Cortex of kidney (tissue), 1 donor: ENCODE data around the gene GNL3.

Source experiments
- DNase-seq: peaks from one replicate; lab custom pipeline; 2025; lab: John Stamatoyannopoulos, UW

The GNL3 gene

GRCh38 chr3:52689151-52689550 is 3.3 kb downstream of the GNL3 start:
- DNase-seq, result no peak

GRCh38 chr3:52690560-52690959 is 4.7 kb downstream of the GNL3 start:
- no peak for DNase-seq

- no peak for DNase-seq
These were observed 7.2 kb downstream of the GNL3 start for GRCh38 chr3:52693071-52693470.

- DNase-seq, result no peak
These were observed 8.8 kb downstream of the GNL3 start for GRCh38 chr3:52694528-52695189.

GRCh38 chr3:52695798-52696671 is 10.2 kb downstream of the GNL3 start:
- no peak for DNase-seq

GRCh38 chr3:52696830-52697631 is 11.2 kb downstream of the GNL3 start:
- no peak for DNase-seq

- DNase-seq, result no peak
These were observed 11.8 kb downstream of the GNL3 start for GRCh38 chr3:52697632-52697965.

- no peak for DNase-seq
These were observed 17.5 kb downstream of the GNL3 start for GRCh38 chr3:52703341-52703740.

- DNase-seq, result no peak
These were observed 19.0 kb downstream of the GNL3 start for GRCh38 chr3:52704611-52705437.

GRCh38 chr3:52705438-52705687 is 19.5 kb downstream of the GNL3 start:
- DNase-seq, result no peak

- DNase-seq, result no peak
These were observed 20.2 kb downstream of the GNL3 start, which contains the start of the genes GLT8D1 and SPCS1 for GRCh38 chr3:52705688-52706686. Gene GLT8D1, minus strand, starts transcription at chr3:52705791. Its CDS starts 5,331 bp downstream, at chr3:52700460. Gene SPCS1, plus strand, starts transcription at chr3:52706106. Its CDS starts 141 bp downstream, at chr3:52706247.

- DNase-seq, result no peak
These were observed 21.8 kb downstream of the GNL3 start for GRCh38 chr3:52707585-52707984.

GRCh38 chr3:52710512-52710911 is 24.7 kb downstream of the GNL3 start:
- no peak for DNase-seq

- DNase-seq, result no peak
These were observed 26.7 kb downstream of the GNL3 start for GRCh38 chr3:52712291-52713212.

- no peak for DNase-seq
These were observed 28.8 kb downstream of the GNL3 start for GRCh38 chr3:52714335-52715302.

GRCh38 chr3:52715714-52716305 is 30.0 kb downstream of the GNL3 start:
- DNase-seq, result no peak

GRCh38 chr3:52719618-52720017 is 33.8 kb downstream of the GNL3 start:
- no peak for DNase-seq
